Gastroesophageal sphincter (tissue), 3 donors: Measurements from ENCODE around the gene CEP131.

Source experiments
- EP300 ChIP-seq: sonication (generic); formaldehyde crosslinking; IDR thresholded peaks from one replicate; pipeline ENCODE4 v1.6.1; 2017; ENCODE audit warnings: antibody characterized with exemption, mild to moderate bottlenecking
- POLR2AphosphoS5 ChIP-seq: sonication (generic); formaldehyde crosslinking; IDR thresholded peaks from one replicate; pipeline ENCODE4 v1.6.1; 2017; ENCODE audit warnings: antibody characterized with exemption
- TF ChIP-seq, protein P1 (sequence below), 4 experiments: fragments of 200-600 bp in 2 of 4; fragments of 450-650 bp in 2 of 4; sonication (generic) in 1 of 4; IDR thresholded peaks; one replicate each; pipeline ENCODE4 v1.5.1; 2017 to 2019; ENCODE audit warnings: antibody characterized with exemption in 4 of 4, mild to moderate bottlenecking in 2 of 4, moderate library complexity in 2 of 4

DNA sequence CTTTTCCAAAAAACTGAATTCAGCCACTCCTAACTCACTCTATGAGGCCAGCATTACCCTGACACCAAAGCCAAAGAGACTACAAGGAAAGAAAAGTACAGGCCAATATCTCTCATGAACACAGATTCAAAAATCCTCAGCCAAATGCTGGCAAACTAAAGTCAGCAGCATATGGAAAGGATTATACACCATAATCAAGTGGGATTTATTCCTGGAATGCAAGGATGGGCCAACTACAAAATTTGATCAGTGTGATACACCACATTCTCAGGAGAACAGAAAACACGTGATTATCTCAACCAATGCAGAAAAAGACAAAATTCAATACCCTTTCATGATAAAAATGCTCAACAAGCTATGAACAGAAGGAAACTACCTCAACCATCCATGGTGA is 49.0 kb downstream of the CEP131 start:
- TF ChIP-seq, protein P1, sequence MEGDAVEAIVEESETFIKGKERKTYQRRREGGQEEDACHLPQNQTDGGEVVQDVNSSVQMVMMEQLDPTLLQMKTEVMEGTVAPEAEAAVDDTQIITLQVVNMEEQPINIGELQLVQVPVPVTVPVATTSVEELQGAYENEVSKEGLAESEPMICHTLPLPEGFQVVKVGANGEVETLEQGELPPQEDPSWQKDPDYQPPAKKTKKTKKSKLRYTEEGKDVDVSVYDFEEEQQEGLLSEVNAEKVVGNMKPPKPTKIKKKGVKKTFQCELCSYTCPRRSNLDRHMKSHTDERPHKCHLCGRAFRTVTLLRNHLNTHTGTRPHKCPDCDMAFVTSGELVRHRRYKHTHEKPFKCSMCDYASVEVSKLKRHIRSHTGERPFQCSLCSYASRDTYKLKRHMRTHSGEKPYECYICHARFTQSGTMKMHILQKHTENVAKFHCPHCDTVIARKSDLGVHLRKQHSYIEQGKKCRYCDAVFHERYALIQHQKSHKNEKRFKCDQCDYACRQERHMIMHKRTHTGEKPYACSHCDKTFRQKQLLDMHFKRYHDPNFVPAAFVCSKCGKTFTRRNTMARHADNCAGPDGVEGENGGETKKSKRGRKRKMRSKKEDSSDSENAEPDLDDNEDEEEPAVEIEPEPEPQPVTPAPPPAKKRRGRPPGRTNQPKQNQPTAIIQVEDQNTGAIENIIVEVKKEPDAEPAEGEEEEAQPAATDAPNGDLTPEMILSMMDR (IDR thresholded peaks at IDR 0.05), result no peak
- TF ChIP-seq POLR2AphosphoS5 (no peak), EP300 (no peak)
